Endothelial cell of umbilical vein (primary cell): Measurements from ENCODE around the gene LSG1. TPM values are rescaled to one million over a fixed set of nuclear protein-coding genes. Genes with fewer than 3 reads are reported as not detected.

Experiments
- BruUV-seq: library from RNA; stranded (reverse); fragments of 400-500 nt; replicated peaks from 2 replicates; lab custom pipeline; 2021; lab: Mats Ljungman, UMichigan
- CTCF ChIA-PET: fragments of 300-600, 350-600 bp; sonication (Branson Sonifier 250); formaldehyde crosslinking; loops from one replicate; lab custom pipeline; 2021; ENCODE audit warnings: antibody characterized with exemption, inconsistent platforms; lab: Charles Lee
- POLR2A ChIA-PET: fragments of 300-600, 350-600 bp; sonication (Branson Sonifier 250); formaldehyde crosslinking; loops from one replicate; lab custom pipeline; 2021; ENCODE audit warnings: antibody characterized with exemption, inconsistent platforms; lab: Charles Lee
- DNase-seq: peaks from one replicate; pipeline ENCODE4 v3.0.0-alpha.2; 2011; ENCODE audit warnings: low read depth, low spot score
- FAIRE-seq: peaks from 2 replicates; lab custom pipeline; 2011; peaks lifted over from hg19 to GRCh38; lab: Jason Lieb, UNC
- H2AFZ ChIP-seq: 2 replicates; pipeline ENCODE4 v1.6.0; 2012; ENCODE audit warnings: low read depth, low read length, control low read depth, inconsistent platforms
- H3K27ac ChIP-seq: 2 replicates; pipeline ENCODE4 v1.5.1; 2011; ENCODE audit warnings: low read depth, mild to moderate bottlenecking, control low read depth, low read length, moderate library complexity; ENCODE audit not compliant: insufficient read depth
- H3K27me3 ChIP-seq, 2 experiments: 2 replicates each; pipeline versions ENCODE4 v1.6.0 to v1.6.1; 2011; ENCODE audit warnings: low read length in 2 of 2, mixed read lengths in 1 of 2; ENCODE audit not compliant: control insufficient read depth in 2 of 2, insufficient read depth in 2 of 2
- H3K36me3 ChIP-seq, 2 experiments: 2 replicates in 1 of 2; 3 replicates in 1 of 2; pipeline ENCODE4 v1.5.1; 2011; ENCODE audit warnings: low read length in 2 of 2, mild to moderate bottlenecking in 1 of 2, moderate library complexity in 1 of 2; ENCODE audit not compliant: control insufficient read depth in 2 of 2, insufficient read depth in 2 of 2; ENCODE audit errors: extremely low read depth in 1 of 2
- H3K4me1 ChIP-seq: 3 replicates; pipeline ENCODE4 v1.5.1; 2011; ENCODE audit warnings: mild to moderate bottlenecking, low read length; ENCODE audit not compliant: control insufficient read depth, insufficient read depth; ENCODE audit errors: extremely low read depth
- H3K4me2 ChIP-seq: 2 replicates; pipeline ENCODE4 v1.6.1; 2011; ENCODE audit warnings: low read length, control low read depth, mixed read lengths; ENCODE audit not compliant: insufficient read depth
- H3K4me3 ChIP-seq, 3 experiments: fragments of 200-600 bp in 1 of 3; sonication (generic), shearing (Covaris generic) in 1 of 3; replicated peaks in 1 of 3; 2 replicates each; pipeline ENCODE4 v1.5.1; 2011 to 2016; ENCODE audit warnings: control low read depth in 3 of 3, low read length in 3 of 3, mild to moderate bottlenecking in 2 of 3, inconsistent platforms in 1 of 3, low read depth in 1 of 3, moderate library complexity in 1 of 3; ENCODE audit not compliant: insufficient read depth in 1 of 3
- H3K79me2 ChIP-seq: 2 replicates; pipeline ENCODE4 v1.6.0; 2012; ENCODE audit warnings: low read length, inconsistent platforms; ENCODE audit not compliant: control insufficient read depth, insufficient read depth
- H3K9ac ChIP-seq: replicated peaks from 2 replicates; pipeline ENCODE3; 2011; ENCODE audit warnings: low read length, control low read depth; ENCODE audit not compliant: insufficient read depth; ENCODE audit errors: extremely low read depth
- H3K9me1 ChIP-seq: replicated peaks from 3 replicates; pipeline ENCODE4 v1.6.0; 2011; ENCODE audit warnings: mild to moderate bottlenecking, low read length; ENCODE audit not compliant: control insufficient read depth, insufficient read depth; ENCODE audit errors: extremely low read depth
- H3K9me3 ChIP-seq: replicated peaks from 2 replicates; pipeline ENCODE4 v1.5.1; 2012; ENCODE audit warnings: low read length, inconsistent platforms; ENCODE audit not compliant: control insufficient read depth, insufficient read depth
- H4K20me1 ChIP-seq: replicated peaks from 2 replicates; pipeline ENCODE3; 2011; ENCODE audit warnings: mild to moderate bottlenecking, low read length; ENCODE audit not compliant: control insufficient read depth, insufficient read depth; ENCODE audit errors: extremely low read depth
- CTCF ChIP-seq, 2 donors: IDR thresholded peaks; 1 replicate in 1 of 2; 2 replicates in 1 of 2; pipeline ENCODE4 v1.5.1; 2011; ENCODE audit warnings: low read length in 2 of 2, mild to moderate bottlenecking in 2 of 2, moderate library complexity in 2 of 2, control low read depth in 1 of 2, inconsistent platforms in 1 of 2, low read depth in 1 of 2; ENCODE audit not compliant: insufficient read depth in 1 of 2; ENCODE audit errors: extremely low read depth in 1 of 2
- EZH2 ChIP-seq: IDR thresholded peaks from 2 replicates; pipeline ENCODE4 v1.6.1; 2012; ENCODE audit warnings: borderline replicate concordance, low read depth, mild to moderate bottlenecking, moderate library complexity, low read length, inconsistent platforms; ENCODE audit not compliant: severe bottlenecking
- FOS ChIP-seq: IDR thresholded peaks from 2 replicates; pipeline ENCODE4 v1.6.1; 2011; ENCODE audit warnings: mild to moderate bottlenecking, low read length, moderate library complexity, borderline replicate concordance; ENCODE audit not compliant: insufficient read depth
- GATA2 ChIP-seq: IDR thresholded peaks from 2 replicates; pipeline ENCODE4 v1.7.0; 2011; ENCODE audit warnings: low read depth, mild to moderate bottlenecking, moderate library complexity, mixed read lengths, low read length; ENCODE audit not compliant: insufficient read length, insufficient read depth
- JUN ChIP-seq: IDR thresholded peaks from 2 replicates; pipeline ENCODE4 v1.6.1; 2011; ENCODE audit warnings: borderline replicate concordance, low read depth; ENCODE audit not compliant: insufficient read length, insufficient read depth
- MAX ChIP-seq: IDR thresholded peaks from 2 replicates; pipeline ENCODE4 v1.6.1; 2011; ENCODE audit not compliant: insufficient read depth, insufficient read length
- MYC ChIP-seq: IDR thresholded peaks from one replicate; pipeline ENCODE4 v1.6.1; 2011; ENCODE audit warnings: mild to moderate bottlenecking, low read depth, low read length
- POLR2A ChIP-seq: IDR thresholded peaks from 2 replicates; pipeline ENCODE4 v1.6.1; 2012; ENCODE audit warnings: low read depth, mild to moderate bottlenecking, control low read depth, low read length
- POLR2AphosphoS5 ChIP-seq: IDR thresholded peaks from 2 replicates; pipeline ENCODE4 v1.6.1; 2012; ENCODE audit warnings: low read depth, mild to moderate bottlenecking, control low read depth, low read length, moderate library complexity; ENCODE audit not compliant: insufficient read depth
- dilution Hi-C: fragments of 300-500 bp; cut with MboI; formaldehyde crosslinking; loops from one replicate; pipeline ENCODE4 v1.15.0; 2019; ENCODE audit warnings: low sequenced_read_pairs; ENCODE audit not compliant: extremely low pct_ligation_motif_present
- intact Hi-C: fragments of 100-400 bp; cut with micrococcal nuclease; formaldehyde crosslinking; loops from one replicate; pipeline ENCODE4 v1.10.0; 2022
- polyA plus RNA-seq, 4 experiments: library from polyadenylated mRNA; depleted of rRNA in 3 of 4; stranded (reverse) in 3 of 4; unstranded in 1 of 4; fragments of >200 nt; gene quantifications; 2 replicates each; pipeline versions ENCODE4 v1.2.1 to v1.2.3, GENCODE V29; 2011 to 2012; ENCODE audit warnings: missing spikeins in 1 of 4
- total RNA-seq: library from RNA; stranded (reverse); gene quantifications from 2 replicates; pipeline ENCODE4 v1.2.3, GENCODE V29; 2021

The LSG1 gene
- total and polyA plus RNA-seq, 2 donors (not counting 3 experiments of a cell fraction or from before 2014, with no cell fraction given), result 50.0 to 52.7 TPM

- Histone ChIP-seq H3K4me3 (no peak overlapping the region), H2AFZ (no peak overlapping the region), H3K9me3 (no peaks in the 10 kb centered on the region), H3K9me1 (no peaks in the 10 kb centered on the region), H3K27ac (no peak overlapping the region), H3K4me1 (peaks cover 25% of the 10 kb centered on the region), H3K36me3 (no peaks in the 10 kb centered on the region), H3K4me2 (no peak overlapping the region), H4K20me1 (no peaks in the 10 kb centered on the region), H3K27me3 (no peaks in the 10 kb centered on the region), H3K79me2 (no peaks in the 10 kb centered on the region), H3K9ac (no peak overlapping the region)
- DNase-seq, result no peak
- no peak for TF ChIP-seq JUN
- TF ChIP-seq POLR2A, result no peak
- no peak for TF ChIP-seq POLR2AphosphoS5
- ChIA-PET POLR2A (no interaction called here), CTCF (no interaction called here)
- BruUV-seq, result no TSS peak
- FAIRE-seq, result no peak
- intact Hi-C loops, result no loop called here
- dilution Hi-C loops, result no loop called here
Observed at GRCh38 chr3:194713299-194714136, 41.5 kb upstream of the LSG1 start.

- no peak for TF ChIP-seq EZH2
- no peak for TF ChIP-seq GATA2
- TF ChIP-seq POLR2A, result no peak
- no peak for TF ChIP-seq CTCF (IDR thresholded peaks at IDR 0.05; ENCODE audit: extremely low read depth in 1 of 2, insufficient read depth in 1 of 2, low read depth in 1 of 2, low read length in 2 of 2)
- TF ChIP-seq MAX, result peak; percentile 38
- TF ChIP-seq POLR2AphosphoS5, result peak; percentile 47
- TF ChIP-seq MYC, result no peak
- peak; percentile 84 for TF ChIP-seq JUN
- TF ChIP-seq FOS, result peak; percentile 74
- Histone ChIP-seq H3K4me3 (no peak overlapping the region), H3K4me1 (peaks cover 28% of the 10 kb centered on the region), H3K9ac (no peak overlapping the region), H3K9me1 (no peaks in the 10 kb centered on the region), H3K27ac (peak overlapping the region; percentile 73), H4K20me1 (no peaks in the 10 kb centered on the region), H3K4me2 (no peak overlapping the region), H3K36me3 (no peaks in the 10 kb centered on the region), H3K9me3 (no peaks in the 10 kb centered on the region), H3K79me2 (no peaks in the 10 kb centered on the region), H2AFZ (no peak overlapping the region), H3K27me3 (no peaks in the 10 kb centered on the region)
- DNase-seq (peak; percentile 97), FAIRE-seq (peak; percentile 97)
- dilution Hi-C loops (no loop called here), intact Hi-C loops (loop anchor here (1.0 kb wide), 1 partner anchor 20 kb away; no protein-coding TSS in a partner anchor)
- ChIA-PET CTCF (interaction anchor here (0.7 to 1.0 kb wide), 4 partner anchors 15 to 395 kb away, joined by 3 to 4 read pairs (median 3); no protein-coding TSS in a partner anchor), POLR2A (no interaction called here)
- BruUV-seq, result no TSS peak
Observed at GRCh38 chr3:194711913-194712312, 39.9 kb upstream of the LSG1 start.
